DLD1 (cell line): ENCODE results near the gene KLLN.
"Not testable (repeated sequence)": the region's sequence is repeated elsewhere in the genome, so short reads cannot be mapped to it uniquely, and the experiment has no call there.

Source experiments
- in situ Hi-C: cut with HindIII; loops from 2 replicates; pipeline ENCODE4 v1.10.0; 2017; ENCODE audit warnings: low sequenced_read_pairs

The KLLN gene

DNA sequence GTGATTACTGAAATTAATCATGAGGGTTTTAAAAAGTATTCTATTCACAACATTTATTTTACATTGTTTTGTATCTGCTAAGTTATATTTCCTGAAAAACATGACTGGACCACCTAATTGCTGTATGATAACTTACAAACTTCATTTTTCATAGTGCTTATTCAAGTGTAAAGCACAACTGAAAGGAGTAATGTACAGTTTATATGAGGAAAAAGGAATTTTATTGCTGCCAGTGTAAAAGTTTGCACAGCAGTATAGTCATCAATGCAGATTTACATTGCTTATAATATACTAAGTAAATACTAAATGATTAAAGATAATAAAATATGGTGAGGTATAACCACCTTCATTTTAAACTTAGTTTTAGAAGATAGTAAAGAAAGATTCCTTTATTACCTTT is 4.1 kb upstream of the KLLN start:
- in situ Hi-C loops, result loop anchor here (25.0 kb wide), 1 partner anchor 695 kb away; no protein-coding TSS in a partner anchor

DNA sequence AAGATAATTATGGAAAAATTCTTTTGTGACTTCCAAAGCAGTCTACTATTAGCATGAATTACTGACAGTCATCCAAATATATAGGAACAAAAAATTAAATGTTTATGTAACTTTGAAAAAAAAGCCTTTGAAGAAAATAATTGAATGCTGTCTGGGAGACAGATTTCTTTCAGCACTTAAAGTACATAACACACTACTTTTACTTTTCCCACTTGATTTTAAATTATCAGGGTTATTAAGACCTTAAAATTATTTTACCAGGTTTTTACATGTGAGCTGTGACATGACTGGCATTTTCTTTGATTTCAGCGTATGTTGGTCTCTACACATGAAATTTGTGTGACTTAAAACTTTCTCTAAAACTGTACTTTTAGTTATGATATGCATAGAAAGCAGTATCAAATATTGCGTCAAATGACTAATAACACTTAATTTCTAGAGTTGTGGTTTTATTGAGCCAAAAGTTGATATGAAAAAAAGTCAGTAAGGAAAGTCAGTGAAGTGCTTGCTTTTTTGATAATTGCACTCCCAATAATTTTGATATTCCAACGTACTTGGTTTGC is 3.2 kb upstream of the KLLN start:
- in situ Hi-C loops, result loop anchor here (25.0 kb wide), 1 partner anchor 696 kb away; no protein-coding TSS in a partner anchor

DNA sequence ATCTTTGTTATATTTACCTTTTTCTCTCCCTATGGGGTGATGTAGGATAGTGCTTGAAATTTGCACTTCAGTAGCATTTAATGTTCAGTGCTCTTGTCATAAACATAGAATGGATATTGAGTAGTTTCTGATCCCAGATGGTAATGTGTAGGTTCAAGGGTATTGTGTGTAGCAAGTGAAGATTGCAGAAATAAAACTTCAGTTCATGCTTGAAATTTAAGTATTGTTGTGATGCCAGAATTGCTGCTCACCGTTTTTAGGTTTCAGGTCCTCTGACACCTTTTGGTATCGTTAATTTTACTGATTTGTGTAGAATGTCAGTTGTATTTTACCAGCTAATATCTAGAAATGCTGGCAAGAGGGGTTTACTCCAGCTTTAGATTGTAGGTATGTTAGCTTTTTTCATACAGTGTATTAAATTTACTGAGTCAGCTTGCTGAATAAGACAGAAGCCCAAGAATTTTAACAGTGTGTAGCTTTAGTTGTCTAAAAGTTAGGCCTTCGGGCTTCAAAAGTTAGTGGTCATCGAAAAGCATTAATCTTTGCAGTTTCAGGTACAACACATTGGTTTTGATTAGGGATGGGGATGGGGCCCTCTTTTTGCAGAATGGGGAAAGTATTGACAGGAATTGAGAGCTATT is 2.0 kb upstream of the KLLN start:
- in situ Hi-C loops, result loop anchor here (25.0 kb wide), 1 partner anchor 697 kb away; no protein-coding TSS in a partner anchor

DNA sequence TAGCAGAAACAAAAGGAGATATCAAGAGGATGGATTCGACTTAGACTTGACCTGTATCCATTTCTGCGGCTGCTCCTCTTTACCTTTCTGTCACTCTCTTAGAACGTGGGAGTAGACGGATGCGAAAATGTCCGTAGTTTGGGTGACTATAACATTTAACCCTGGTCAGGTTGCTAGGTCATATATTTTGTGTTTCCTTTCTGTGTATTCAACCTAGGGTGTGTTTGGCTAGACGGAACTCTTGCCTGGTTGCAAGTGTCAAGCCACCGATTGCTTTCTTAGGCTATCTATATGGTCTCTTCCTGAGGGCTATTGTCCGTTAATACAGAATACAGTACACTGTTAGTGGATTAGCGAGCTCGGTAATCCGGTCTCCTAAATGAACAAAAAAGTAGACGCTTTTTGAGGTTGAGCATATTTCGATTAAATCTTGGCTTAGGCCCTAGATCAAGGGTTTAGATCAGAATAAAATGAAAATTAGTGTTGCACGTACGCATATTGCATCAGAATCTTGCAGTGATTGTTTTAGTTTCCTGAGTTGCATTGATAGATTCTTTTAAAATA is 1.2 kb upstream of the KLLN start:
- in situ Hi-C loops, result loop anchor here (25.0 kb wide), 1 partner anchor 698 kb away; no protein-coding TSS in a partner anchor

DNA sequence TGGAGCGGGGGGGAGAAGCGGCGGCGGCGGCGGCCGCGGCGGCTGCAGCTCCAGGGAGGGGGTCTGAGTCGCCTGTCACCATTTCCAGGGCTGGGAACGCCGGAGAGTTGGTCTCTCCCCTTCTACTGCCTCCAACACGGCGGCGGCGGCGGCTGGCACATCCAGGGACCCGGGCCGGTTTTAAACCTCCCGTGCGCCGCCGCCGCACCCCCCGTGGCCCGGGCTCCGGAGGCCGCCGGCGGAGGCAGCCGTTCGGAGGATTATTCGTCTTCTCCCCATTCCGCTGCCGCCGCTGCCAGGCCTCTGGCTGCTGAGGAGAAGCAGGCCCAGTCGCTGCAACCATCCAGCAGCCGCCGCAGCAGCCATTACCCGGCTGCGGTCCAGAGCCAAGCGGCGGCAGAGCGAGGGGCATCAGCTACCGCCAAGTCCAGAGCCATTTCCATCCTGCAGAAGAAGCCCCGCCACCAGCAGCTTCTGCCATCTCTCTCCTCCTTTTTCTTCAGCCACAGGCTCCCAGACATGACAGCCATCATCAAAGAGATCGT is 690 bp upstream of the KLLN start:
- in situ Hi-C loops, result loop anchor here (25.0 kb wide), 1 partner anchor 698 kb away; no protein-coding TSS in a partner anchor

DNA sequence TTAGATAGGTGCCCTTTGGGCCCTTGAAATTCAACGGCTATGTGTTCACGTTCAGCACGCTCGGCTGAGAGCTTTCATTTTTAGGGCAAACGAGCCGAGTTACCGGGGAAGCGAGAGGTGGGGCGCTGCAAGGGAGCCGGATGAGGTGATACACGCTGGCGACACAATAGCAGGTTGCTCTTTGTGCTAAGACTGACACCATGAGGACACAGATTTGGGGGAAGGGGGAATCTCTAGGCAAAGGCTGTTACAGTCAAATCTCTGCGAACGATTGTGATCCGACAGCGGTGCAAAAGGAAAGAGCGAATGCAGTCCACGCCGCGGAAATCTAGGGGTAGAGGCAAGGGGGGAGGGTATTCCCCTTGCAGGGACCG is 667 bp downstream of the KLLN start:
- in situ Hi-C loops, result loop anchor here (25.0 kb wide), 1 partner anchor 700 kb away; no protein-coding TSS in a partner anchor

DNA sequence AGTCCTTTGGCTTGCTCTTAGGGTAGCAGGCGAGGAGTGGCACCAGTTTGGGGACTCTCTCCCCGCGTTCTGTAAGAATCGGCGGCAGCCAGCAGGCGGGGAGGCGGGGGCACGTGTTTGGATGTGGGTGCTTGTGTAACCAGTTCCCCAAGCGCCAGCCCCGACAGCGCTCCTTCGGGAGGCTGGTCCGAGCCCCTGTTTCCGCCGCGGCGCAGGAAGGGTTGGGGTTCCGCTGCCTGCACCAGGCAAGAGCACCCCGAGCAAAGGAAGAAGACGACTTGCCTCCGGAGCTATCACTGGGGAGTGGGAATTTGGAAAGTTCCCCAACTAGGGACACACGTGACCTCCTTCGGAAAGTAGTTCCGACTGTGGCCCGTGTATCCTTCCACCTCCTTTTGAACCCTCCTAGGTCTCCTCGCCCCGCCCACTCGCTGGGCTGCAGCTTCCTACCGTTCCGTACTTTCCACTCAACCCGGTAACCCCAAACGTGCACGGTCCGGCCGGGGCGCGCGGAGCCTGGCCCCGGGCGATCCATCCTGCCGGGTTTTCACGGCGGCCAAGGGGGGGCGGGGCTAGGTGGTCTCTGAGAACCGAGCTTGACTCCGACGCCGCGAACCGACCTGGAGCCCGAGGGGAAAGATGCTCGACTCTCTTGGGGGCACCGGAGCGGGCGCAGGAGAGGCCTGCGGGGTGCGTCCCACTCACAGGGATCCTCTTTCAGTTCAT is 1.2 kb downstream of the KLLN start:
- in situ Hi-C loops, result loop anchor here (25.0 kb wide), 1 partner anchor 700 kb away; no protein-coding TSS in a partner anchor

DNA sequence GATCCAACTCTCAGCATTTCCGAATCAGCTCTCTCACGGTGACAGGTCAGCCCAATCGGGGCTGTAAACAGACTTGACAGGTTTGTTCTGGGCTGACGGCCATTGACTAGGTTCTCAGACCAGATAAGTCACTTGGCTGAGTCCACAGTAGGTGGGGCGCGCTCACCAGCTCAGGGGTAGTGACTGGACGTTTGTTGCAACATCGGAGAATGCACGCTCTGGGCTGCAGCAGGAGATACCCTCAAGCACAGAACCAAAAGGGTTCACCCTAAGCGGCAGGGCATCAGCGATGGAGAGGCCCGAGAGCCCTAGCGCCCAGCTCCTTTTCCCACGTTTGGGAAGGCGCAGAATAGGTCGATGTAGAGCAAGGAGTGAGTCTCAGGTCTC is 1.8 kb downstream of the KLLN start:
- in situ Hi-C loops, result loop anchor here (25.0 kb wide), 1 partner anchor 701 kb away; no protein-coding TSS in a partner anchor

DNA sequence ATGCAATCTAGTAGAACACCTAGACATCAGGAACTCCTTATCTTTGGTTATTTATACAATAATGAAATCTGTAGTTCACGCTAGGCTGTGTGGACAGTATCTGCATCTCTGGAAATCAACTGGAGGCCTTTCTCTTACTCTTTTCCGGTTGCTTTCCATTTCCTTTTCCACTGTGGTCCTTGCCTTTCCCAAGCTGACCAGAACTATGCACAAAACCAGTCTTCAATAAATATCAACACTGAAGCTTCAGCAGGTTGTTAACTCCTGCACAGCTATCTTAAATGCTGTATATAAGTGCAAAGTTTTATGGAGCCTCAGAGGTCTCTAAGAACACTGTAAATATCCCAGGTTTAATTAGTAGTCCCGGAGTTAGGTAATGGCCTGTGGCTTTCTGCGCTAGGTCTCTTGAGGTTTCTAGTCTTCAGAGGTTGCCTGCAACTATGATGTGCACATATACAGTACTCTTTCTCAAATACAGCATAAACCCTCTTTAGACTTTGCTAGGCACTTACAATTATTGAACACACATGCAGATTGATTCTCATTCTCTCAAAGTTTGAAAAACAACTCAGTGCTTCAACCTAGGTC is 2.4 kb downstream of the KLLN start:
- in situ Hi-C loops, result loop anchor here (25.0 kb wide), 1 partner anchor 701 kb away; no protein-coding TSS in a partner anchor

DNA sequence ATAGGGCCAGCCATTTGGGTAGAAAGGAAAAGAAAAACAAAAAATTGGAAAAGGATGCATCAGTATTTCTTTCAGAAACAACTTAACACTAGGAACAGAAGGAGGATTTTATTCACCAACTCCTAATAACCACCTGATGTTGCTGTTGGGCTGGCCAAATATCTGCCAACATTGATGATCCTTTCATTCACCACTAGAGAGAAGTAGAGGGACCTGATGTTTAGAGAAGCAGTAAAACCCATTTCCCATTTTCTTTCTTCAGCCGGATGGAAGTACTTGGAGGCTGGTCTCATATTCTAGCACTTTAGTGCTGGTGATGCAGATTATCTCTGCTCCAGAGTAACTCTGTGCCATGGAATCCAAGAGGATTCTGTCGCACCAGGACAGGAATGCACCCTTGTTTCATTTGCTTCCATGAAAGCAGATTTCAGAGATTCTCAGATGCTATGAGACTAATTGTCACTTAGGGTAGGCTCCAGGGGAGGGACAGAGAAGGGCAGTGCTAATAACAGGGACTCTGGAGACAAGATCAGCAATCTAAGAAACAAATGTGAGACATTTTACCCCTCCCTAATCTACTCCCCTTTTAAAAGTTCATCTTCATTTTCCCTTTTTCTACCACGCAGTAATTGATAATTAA is 3.1 kb downstream of the KLLN start:
- in situ Hi-C loops, result loop anchor here (25.0 kb wide), 1 partner anchor 702 kb away; no protein-coding TSS in a partner anchor

DNA sequence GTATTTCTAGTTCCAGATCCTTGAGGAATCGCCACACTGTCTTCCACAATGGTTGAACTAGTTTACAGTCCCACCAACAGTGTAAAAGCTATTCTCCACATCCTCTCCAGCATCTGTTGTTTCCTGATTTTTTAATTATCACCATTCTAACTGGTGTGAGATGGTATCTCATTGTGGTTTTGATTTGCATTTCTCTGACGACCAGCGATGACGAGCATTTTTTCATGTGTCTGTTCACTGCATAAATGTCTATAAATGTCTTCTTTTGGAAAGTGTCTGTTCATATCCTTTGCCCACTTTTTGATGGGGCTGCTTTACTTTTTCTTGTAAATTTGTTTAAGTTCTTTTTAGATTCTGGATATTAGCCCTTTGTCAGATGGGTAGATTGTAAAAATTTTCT is 7.7 kb downstream of the KLLN start:
- in situ Hi-C loops, result loop anchor here (25.0 kb wide), 1 partner anchor 707 kb away; no protein-coding TSS in a partner anchor

DNA sequence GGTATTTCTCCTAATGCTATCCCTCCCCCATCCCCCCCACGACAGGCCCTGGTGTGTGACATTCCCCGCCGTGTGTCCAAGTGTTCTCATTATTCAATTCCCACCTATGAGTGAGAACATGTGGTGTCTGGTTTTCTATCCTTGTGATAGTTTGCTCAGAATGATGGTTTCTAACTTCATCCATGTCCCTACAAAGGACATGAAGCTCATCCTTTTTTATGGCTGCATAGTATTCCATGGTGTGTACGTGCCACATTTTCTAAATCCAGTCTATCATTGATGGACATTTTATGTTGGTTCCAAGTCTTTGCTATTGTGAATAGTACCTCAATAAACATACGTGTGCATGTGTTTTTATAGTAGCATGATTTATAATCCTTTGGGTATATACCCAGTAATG is 8.1 kb downstream of the KLLN start:
- in situ Hi-C loops, result loop anchor here (25.0 kb wide), 1 partner anchor 707 kb away; no protein-coding TSS in a partner anchor

DNA sequence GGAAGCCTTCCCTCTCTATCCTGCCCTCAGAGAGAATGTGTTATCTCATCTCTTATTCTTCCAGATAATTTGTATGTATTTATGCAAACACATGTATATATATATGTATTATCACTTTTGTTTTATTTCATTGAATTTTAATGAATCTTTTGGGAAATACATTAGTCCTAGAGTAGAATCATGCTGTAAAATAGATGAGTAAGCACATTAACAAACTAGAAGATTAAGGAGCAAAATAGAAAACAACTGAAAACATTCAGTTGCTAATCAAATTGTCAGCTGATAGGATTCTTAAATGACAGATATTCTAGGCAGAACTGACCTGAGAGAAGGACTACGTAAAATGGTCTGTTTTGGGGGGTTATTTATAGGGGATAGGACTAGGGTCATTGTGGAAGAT is 11.2 kb downstream of the KLLN start:
- in situ Hi-C loops, result loop anchor here (25.0 kb wide), 1 partner anchor 710 kb away; no protein-coding TSS in a partner anchor

DNA sequence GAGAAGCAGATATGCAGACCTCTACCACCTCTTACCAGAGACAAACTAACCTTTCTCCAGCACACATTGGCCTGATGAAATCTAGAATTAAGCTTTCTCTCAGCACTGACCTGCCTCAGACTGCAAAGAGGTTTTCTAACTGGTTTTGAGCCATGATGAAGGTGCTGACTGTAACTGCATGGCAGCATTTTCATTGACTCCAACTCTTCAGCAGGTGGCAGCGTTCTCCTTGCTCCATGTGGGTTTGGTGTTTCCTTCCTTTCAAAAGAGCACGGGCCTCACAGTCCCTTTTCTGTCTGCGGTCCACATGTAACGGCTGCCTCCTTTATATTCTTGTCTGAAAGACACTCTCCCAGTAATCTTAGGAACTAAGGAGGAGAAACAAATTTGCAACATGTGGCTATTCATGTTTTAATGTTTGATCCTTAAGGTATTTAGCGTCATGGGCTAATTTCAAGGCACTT is 12.6 kb downstream of the KLLN start:
- in situ Hi-C loops, result loop anchor here (25.0 kb wide), 1 partner anchor 712 kb away; no protein-coding TSS in a partner anchor

DNA sequence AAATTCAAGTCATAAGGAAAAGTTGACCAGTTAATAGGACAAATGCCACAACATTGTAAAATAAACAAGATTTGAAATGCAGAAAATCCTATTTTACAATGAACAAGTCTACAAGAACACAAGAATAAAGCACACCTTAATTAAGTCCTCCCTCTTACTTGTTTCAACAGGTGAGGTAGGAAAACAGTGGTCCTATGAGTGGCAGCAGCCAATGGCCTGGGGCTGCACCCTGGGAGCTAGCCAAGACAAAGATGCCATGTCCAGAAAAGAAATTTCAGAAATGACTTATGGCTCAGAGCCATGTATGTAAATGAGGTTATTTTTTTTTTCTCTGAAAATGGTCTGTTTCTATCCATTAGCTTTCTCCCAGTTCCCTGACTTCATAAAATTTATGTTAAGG is 14.3 kb downstream of the KLLN start:
- in situ Hi-C loops, result no loop called here

DNA sequence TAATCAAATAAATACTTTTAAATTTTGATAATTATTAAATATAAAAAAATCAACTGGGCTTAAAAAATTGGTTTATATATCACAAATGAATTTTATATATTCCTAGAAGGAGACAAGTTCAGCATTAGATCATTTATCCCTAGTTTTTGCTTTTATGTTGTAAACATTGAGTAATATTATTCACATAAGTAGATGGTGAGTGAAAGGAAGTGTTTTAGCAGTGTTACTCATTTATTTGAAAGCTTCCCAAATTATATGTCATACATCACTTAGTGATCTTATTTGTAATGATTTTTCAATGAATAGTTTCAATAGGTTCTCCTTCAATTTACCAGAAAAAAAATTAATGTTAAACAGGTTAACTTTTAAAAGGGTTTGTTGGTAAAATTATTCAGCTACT is 15.8 kb downstream of the KLLN start:
- in situ Hi-C loops, result no loop called here

DNA sequence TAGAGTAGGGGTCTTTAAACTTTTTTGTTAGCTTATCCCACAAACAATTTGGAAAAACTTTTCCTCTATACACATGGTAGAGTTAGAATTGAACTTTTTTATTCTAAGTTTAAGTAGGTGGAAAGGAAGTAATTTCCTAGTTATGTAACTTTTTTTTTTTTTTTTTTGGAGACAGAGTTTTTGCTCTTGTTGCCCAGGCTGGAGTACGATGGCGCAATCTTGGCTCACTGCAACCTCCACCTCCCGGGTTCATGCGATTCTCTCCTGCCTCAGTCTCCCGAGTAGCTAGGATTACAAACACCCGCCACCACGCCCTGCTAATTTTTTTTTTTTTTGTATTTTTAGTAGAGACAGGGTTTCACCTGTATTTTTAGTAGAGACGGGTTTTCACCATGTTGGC is 16.6 kb downstream of the KLLN start:
- in situ Hi-C loops, result not testable (repeated sequence)

DNA sequence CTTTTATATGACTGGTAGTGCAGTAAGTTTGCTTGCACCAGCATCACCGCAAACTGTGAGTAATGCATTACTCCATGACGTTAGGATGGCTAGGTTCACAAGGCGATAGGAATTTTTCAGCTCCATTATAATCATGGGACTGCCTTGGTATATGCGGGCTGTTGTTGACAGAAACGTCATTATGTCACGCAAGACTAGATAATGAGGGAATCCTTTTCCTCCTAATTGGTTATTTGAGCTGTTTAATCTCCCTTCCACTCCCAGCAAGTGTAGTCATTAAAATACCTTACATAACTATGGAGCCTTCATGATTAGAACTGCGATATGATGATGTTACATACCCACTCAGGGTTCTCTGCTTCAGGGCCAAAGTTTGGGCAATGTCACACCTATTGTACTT is 17.3 kb downstream of the KLLN start:
- in situ Hi-C loops, result no loop called here

DNA sequence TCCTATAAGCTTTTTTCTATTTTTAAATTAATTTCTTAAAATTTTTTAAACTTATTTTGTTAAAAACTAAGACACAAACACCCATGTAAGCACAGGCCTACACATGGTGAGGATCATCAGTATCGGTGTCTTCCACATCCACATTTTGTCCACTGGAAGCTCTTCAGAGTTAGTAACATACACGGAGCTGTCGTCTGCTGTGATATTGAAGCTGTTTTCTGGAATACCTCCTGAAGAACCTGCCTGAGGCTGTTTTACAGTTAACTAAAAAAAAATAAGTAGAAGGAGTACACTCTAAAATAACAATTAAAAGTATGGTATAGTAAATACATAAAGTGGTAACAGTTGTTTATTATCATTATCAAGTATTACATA is 17.7 kb downstream of the KLLN start:
- in situ Hi-C loops, result no loop called here
